HG02588 (cell line): Measurements from ENCODE around the gene LRP6.
"Not testable (repeated sequence)": the region's sequence is repeated elsewhere in the genome, so short reads cannot be mapped to it uniquely, and the experiment has no call there.

Experiments
- ATAC-seq: cut with Tn5 transposase; IDR thresholded peaks from one replicate; pipeline ENCODE4 v1.9.1; 2021; ENCODE audit warnings: mild to moderate bottlenecking, moderate library complexity; ENCODE audit not compliant: unreplicated experiment

The LRP6 gene

DNA sequence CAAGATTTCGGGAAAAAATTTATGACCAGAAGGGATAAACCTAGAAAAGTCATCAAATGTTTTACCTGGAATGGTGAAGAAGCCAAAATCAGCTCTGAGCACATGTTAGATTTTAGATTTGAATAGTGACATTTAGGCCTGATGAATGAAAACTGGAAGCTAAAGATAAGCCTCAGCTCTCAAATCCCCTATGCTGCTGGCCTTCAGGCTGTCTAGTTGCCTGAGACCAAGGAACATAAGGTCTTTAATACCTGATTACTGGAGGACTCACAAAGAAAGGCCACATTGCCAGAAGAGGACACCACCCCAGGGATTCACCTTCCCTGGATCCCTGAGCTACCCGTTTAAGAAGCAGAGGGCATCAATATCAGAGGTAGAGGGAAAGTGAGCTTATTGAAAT lies 139.5 kb downstream of the LRP6 start:
- ATAC-seq: no peak

DNA sequence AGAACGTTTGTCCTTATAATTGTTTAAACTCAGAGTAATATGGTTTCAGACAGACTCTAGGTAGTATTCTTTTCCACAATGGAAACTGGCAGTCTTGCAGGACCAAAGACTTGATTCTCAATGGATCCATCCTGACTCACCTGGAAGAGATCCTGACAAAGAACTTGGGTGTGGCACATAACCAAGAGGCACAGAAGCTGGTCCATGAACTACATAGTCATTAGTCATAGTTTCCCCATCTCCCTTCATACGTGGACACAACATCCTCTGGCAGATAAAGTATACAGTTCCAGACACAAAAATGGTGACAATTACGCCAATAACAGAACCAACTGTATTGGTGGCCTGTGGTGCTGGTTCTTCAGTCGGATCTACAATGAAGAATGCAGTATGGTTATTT lies 140.3 kb downstream of the LRP6 start:
- ATAC-seq: no peak

DNA sequence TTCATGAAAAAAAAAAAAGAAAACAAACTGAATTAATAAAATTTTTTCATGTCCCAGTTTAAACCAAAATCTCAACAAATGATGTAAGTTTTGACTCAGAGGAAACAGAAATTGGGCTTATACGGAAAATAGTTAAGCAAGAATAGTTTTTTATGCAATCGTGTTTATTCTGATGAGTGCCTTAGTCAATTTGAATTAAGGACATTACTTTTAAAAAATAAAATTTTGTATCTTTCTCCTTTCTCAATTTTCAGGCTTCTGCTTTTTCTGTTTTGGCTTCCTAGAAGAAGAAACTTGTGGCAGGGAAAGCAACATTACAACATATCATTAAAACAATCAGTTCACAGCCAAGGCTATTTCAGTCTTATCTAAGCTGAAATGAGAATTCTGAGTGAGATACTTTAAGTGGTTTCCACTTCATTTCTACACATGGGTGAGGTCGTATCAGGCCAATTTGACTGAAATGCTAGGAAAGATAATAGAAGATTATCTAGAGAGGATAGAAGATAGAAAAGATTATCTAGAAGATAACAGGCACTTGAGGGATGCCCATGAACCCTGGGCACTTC lies 143.7 kb downstream of the LRP6 start:
- ATAC-seq: no peak

DNA sequence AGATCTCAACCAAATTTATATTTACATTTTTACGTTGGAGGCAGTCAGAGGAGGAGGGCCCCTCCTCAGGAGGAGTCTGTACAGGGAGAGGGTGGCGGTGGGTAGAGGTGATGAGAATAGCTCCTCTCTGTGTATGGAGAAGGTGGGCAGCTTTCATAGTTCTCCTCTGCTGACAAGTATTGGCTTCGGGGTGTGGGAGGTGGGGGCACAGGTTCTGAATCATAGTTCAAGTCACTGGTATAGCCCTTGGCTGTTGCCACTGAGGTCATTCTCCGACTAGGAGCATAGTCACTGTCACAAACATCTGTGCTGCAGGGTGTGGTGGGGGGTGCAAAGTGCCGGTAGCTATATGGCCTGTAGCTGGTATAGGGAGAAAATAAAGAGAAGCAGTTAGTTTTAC lies 145.8 kb downstream of the LRP6 start:
- no peak for ATAC-seq

DNA sequence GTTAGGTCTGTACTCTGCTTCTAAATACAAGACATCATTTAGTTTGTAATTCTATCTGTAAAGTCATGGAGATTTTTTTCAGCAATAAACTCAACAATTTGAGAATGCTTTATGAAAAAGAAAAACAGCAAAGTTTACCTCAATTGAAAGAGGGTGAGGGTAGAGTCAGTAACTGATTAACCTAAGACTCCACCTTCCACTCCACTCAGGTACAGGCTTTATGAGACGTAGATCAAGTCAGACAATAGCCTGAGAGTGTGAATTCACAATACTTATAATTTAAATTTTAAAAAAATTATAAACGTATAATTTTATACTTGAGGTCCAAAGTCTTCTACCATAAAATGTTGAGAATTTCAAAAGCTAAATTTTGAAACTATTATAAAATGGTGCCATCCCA lies 150.2 kb downstream of the LRP6 start:
- no peak for ATAC-seq

DNA sequence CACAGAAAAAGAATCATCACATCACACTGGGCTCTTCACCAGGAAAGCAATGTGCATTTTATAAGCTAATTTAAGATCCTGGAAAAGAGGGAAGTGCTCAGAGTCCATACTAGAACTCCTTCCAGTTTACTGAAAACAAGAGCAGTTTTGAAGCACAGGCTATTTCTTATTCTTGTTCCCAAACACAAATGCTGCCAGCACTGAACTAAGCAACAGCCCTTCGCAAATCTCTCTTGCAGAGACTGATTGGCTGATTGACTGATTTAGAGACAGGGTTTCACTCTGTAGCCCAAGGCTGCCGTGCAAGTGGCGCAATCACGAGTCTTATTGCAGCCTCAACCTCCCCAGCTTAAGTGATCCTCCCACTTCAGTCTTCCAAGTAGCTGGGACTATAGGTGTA lies 151.3 kb downstream of the LRP6 start:
- ATAC-seq: no peak

DNA sequence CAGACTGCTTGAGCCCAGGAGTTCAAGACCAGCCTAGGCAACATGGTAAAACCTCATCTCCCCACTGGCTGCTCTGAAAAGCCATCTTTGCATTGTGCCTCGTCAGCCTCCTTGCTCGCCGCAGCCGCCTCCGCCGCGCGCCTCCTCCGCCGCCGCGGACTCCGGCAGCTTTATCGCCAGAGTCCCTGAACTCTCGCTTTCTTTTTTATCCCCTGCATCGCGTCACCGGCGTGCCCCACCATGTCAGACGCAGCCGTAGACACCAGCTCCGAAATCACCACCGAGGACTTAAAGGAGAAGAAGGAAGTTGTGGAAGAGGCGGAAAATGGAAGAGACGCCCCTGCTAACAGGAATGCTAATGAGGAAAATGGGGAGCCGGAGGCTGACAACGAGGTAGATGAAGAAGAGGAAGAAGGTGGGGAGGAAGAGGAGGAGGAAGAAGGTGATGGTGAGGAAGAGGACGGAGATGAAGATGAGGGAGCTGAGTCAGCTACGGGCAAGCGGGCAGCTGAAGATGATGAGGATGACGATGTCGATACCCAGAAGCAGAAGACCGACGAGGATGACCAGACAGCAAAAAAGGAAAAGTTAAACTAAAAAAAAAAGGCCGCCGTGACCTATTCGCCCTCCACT lies 155.8 kb downstream of the LRP6 start:
- ATAC-seq: not testable (repeated sequence)

DNA sequence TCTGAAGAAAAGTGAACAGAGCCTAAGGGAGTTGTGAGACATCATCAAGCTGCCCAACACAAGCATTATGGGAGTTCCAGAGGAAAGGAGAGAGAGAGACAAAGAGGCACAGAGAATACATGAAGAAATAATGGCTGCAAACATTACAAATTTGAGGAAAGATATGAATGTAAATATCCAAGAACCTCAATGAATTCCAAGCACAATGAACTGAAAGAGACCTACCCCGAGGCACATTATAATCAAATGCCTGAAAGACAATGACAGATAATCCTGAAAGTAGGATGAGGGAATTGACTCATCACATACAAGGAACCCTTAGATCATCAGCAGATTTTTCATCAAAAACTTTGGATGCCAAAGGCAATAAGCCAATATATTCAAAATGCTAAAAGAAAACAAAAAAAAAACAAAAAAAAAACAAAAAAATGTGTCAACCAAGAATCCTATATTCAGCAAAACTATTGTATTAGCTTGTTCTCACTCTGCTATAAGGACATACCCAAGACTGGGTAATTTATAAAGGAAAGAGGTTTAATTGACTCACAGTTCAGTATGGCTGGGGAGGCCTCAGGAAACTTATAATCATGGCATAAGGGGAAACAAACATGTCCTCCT lies 158.3 kb downstream of the LRP6 start:
- ATAC-seq: no peak

DNA sequence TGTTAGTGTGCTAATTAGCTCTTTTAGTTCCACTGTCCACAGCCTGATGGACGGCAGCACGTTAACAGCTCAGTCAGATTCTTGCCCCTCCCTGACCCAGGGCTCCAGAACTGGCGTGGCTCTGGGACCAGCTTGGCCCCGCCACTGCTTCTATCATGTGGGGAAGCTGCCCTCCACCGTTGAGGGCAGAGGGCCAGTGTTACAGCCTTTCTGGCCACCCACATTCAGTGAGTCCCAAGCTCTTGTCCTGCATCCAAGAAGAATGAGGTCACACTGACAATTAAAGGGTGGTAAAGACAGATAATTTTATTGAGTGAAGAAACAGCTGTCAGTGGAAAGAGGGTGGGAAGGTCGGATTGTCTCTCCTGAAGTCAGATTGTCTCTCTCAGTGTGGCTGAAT lies 159.2 kb downstream of the LRP6 start:
- no peak for ATAC-seq

DNA sequence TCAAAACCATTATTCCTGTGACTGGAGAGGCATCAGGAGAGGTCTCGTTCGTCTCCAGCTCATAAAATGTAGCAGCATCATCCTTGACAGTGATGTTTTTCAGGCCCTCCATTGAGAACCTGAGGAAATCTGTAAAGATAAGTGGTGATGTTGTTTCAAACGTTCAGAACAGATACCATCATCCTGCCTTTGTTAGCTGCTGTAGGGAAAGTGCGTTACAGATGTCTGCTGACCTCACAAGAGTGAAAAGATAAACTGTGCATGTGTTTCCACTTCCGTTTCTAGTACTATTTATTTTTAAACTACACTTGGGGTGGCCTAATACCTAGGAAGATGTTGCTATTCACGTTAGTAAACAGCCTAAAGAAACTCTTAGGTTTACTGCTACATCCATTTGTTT lies 167.7 kb downstream of the LRP6 start:
- no peak for ATAC-seq

DNA sequence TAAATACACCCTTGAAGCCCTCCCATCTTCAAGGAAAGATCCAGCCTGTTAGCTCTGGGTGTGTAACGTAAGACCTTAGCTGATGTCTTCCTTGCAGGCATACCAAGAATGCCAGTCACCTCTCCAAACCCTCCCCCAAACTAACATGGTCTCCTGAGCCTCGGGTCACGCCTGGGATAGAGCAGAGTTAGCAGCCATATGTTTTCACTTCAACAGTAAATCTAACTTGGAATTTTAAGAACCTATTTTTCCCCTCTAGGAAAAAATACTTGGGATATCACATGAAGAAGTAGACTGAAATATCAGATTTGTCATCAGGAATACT lies 168.2 kb downstream of the LRP6 start:
- no peak for ATAC-seq

DNA sequence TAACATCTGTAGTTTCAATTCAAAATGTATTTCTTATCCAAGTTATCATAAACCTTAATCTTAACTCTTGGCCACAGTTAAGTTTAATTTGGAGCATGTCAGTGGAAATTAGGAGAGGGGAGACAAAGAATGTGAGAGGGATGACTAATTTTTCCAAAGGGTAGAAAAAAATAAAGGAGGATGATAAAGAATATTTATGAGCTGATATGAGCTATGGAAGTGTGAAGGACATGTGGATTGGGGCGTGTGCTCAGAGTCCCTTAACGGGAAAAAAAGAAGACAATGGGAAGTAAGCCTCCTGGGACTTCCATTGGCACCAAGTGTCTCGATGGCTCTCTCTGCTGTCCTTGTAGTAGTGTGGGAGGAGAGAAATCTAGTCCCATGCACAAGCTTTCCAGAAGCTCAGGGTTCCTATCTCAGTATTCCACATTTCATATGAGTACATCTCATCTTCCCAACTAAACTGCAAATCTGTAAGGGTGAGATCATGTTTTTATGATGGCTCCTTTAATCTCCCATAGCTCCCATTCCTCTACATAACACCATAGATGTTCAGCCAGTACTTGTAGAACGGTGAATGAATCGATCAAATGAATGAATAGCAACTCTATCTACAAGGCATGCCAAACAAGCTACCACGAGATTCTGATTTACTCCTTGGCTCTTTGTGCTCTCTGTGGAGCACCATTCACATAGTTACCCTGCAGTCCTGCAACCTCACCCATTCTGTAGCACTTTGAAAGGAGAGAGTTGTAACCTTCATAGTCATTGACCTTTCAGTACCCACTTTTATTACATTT lies 168.8 kb downstream of the LRP6 start:
- ATAC-seq: no peak

DNA sequence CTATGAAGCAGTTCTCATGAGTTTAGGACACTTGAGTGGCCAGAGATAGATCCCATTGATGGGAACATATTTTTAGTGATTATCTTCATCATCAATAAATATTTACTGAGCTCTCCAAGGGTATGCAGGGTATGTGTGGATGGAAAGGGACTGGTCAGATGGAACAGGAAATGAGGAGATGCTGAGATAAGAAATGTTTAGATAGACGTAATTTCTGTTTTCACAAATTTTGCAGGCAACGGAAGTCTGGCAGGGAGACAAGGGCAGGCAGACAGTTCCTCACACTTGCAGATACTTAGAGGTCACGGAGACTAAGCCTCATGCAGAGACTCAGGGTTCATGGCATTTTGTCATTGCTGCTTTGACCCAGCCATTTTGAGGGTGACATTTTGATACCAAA lies 171.8 kb downstream of the LRP6 start:
- no peak for ATAC-seq

DNA sequence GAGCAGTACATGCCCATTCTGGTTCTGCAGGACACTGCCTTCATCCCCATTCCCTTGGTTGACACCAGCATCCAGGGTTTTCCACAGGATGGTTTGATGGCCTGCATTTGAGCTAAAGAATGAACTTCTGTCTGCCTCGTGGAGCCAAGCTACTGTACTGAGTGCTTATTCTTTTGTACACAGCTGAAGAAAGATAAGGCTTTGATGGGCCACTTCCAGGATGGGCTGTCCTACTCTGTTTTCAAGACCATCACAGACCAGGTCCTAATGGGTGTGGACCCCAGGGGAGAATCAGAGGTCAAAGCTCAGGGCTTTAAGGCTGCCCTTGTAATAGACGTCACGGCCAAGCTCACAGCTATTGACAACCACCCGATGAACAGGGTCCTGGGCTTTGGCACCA lies 172.4 kb downstream of the LRP6 start:
- ATAC-seq: no peak

DNA sequence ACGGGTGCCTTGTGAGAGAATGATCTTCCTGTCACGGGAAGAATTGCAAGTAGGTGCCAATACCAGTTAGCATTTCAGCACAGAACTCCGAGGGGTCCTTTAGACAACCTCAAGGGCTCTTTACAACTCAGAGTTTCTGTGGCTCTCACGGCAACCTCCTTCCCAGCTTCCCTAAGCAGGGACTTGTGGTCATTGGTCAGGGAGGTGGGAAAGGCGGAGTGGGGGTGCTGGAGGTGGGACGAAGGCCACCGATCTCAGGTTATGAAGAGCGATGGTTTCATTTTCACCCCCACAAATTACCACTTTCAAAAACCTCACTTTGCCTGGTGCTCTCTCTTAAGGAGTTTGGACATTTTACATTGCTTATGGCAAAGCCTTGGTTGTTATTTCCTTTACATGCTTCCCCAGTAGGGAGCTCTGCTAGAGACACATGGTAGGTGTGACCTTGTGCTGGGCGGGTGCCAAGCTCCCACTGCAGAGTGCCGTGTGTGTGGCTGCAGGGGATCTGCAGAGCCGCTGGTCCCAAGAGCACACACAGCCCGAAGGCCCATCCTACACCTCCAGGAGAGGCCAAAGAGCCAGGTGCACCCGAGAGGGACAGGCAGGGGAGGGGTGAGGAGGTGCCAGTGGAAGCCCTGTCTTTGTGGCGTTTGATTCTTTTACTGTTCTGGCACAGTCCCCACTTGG lies 174.7 kb downstream of the LRP6 start:
- no peak for ATAC-seq

DNA sequence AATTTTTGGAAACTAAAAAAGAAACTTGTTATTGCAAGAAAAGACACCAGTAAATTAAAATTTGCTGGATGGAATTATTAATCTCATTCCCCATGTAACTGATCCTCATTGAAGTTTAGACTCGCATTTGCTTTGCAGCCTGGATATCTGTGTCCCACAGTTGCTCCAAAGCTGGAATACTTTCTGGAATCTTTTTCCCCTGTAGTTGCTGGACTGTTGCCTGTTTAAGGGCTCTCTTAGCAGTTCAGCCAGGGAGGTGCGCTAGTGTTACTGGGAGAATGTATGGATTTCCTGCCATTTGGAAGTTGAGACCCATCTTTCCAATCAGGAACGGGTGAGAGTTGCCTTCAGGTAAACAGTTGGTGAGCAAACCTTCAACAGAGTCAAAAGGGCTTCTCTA lies 175.8 kb downstream of the LRP6 start:
- no peak for ATAC-seq

DNA sequence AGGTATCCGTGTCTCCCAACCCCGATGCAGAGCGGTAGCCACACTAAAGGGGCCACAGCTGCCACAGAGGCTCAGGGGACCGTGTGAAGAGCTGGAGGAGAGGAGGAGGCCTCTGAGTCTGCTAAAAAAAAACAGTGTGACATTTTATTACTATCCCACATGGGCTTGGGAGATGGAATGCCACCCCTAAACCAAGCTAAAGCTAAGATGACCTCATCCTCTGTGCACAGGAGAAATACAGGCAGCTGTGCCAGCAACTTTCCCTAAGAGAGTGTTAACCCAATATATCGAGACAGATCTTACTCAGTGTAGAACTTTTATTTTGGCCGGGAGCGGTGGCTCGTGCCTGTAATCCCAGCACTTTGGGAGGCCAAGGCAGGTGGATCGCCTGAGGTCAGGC lies 178.1 kb downstream of the LRP6 start:
- ATAC-seq: no peak

DNA sequence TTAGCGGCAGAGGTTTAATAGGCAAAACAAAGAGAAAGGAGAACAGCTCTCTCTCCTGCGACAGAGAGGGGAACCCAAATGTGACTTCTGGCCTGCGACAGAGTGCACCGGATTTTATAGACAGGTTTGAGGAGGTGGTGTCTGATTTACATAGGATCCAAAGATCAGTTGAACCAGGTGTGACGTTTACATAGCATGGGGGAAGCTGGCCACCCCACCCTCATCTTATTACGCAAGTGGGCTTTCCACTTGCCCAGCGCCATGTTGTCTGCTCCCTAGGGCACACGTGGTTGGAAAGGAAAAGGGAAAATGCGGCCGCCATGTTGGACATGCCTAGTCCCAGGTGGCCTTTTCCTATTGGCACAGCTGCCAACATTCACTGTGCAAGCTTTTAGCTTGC lies 178.7 kb downstream of the LRP6 start:
- ATAC-seq: no peak

DNA sequence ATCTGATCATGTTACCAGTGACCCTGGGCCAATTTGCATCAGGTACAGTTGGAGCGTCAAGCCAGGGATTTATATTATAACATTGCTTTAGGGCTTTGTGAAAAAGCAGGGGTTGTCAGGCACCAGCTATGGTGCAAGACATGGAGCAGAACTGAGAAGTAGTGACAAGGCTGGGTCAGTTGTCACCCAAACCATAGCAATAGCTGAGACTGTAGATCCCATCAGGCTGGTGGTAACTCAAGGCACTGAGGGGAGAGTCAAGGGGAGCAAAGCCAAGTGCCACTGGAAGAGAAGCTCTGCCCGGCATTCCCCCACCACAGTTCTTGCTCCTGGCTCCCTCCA lies 179.2 kb downstream of the LRP6 start:
- no peak for ATAC-seq

DNA sequence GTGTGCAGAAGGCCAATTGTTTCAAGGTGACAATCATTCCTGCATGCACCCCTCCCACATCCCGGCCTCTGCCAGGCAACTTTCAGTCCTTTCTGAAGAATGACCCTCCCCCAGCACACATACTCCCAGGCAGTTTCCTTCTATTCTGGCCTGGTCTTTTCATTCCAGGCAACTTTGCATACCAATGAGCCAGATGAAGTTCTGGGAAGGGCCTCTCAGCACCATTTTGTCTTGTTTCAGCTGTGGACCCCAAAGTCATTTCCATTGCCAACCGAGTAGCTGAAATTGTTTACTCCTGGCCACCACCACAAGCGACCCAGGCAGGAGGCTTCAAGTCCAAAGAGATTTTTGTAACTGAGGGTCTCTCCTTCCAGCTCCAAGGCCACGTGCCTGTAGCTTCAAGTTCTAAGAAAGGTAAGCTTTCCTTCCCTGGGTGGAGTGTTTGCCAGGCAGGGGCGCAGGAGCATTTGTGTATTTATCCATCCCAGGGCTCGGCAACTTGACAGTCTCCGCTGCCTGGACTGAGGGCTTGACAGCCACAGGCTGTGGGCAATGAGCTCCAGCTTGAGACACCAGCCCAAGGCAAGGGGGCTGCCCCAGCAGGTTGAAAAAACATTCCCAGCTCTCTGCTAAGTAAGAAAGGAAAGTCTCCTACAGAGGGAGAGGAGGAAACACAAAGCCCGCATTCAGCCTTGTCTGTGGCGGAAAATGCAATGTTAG lies 179.7 kb downstream of the LRP6 start:
- no peak for ATAC-seq

DNA sequence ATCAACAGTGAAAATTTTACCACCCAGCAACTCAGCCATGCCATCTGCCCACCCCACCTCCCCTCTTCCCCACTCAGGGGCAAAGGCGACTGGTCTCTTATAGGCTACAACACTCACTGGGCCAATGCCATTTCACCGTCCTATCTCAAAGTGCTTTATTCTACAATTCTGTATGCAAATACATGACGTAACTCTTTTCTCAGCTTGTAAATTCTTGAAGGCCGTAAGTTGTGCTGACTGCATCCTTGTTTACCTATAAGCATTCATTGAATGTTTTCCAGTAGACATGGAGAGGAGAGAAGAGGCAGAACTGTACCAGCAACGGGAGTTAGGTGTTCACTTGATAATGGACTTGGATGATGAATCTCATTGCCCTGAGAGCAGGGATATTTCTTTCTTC lies 180.5 kb downstream of the LRP6 start:
- no peak for ATAC-seq
